Left renal pelvis (tissue), 4 donors: ENCODE measurements around the gene STX4. TPM values are rescaled to one million over a fixed set of nuclear protein-coding genes. Genes with fewer than 3 reads are reported as not detected.

Experiments used
- DNase-seq, 4 donors: peaks; one replicate each; pipeline ENCODE4 v3.0.0-alpha.2; 2013; ENCODE audit warnings: low read depth in 4 of 4, low spot score in 3 of 4
- polyA plus RNA-seq, 4 donors: library from polyadenylated mRNA; unstranded; fragments of 120-200 nt; gene quantifications; one replicate each; pipeline ENCODE4 v1.2.1, GENCODE V29; 2013; ENCODE audit not compliant: insufficient read length in 4 of 4

Gene STX4
- polyA plus RNA-seq, 4 donors = 29.1 to 48.6 (median 34.8) TPM

- DNase-seq = no peak
Measured at GRCh38 chr16:31082368-31083045, 49.1 kb downstream of the STX4 start.

GRCh38 chr16:31083081-31083480 is 49.7 kb downstream of the STX4 start:
- no peak for DNase-seq

- DNase-seq = no peak
Measured at GRCh38 chr16:31083556-31083955, 50.2 kb downstream of the STX4 start.

GRCh38 chr16:31083981-31084380 is 50.6 kb downstream of the STX4 start:
- DNase-seq = no peak

GRCh38 chr16:31084584-31085302 is 51.4 kb downstream of the STX4 start:
- DNase-seq = no peak

- no peak for DNase-seq
Measured at GRCh38 chr16:31085411-31085810, 52.1 kb downstream of the STX4 start.

- DNase-seq = no peak
Measured at GRCh38 chr16:31085873-31086628, 52.7 kb downstream of the STX4 start.

- DNase-seq = no peak
Measured at GRCh38 chr16:31086629-31086906, 53.2 kb downstream of the STX4 start.

- DNase-seq = no peak
Measured at GRCh38 chr16:31087481-31087880, 54.1 kb downstream of the STX4 start.

GRCh38 chr16:31087971-31088370 is 54.6 kb downstream of the STX4 start:
- no peak for DNase-seq

GRCh38 chr16:31088459-31089183 is 55.3 kb downstream of the STX4 start, which contains the start of gene PRSS53:
Gene PRSS53 (minus strand): TSS chr16:31088943. CDS start chr16:31088809, 134 bp downstream.
- DNase-seq = no peak

- DNase-seq = no peak
Measured at GRCh38 chr16:31089199-31089598, 55.8 kb downstream of the STX4 start.

Other genes with a start within 250 kb of the STX4 start
- gene ZNF629, start 246.4 kb upstream of the STX4 start, polyA plus RNA-seq = 10 to 100 TPM; 20.2 to 27.7 (median 27.0) TPM
- gene BCL7C, start 139.5 kb upstream of the STX4 start, polyA plus RNA-seq = 10 to 100 TPM; 35.3 to 51.7 (median 43.7) TPM
- gene CTF1, start 136.9 kb upstream of the STX4 start, polyA plus RNA-seq = 1 to 10 TPM; 6.9 to 8.8 (median 7.7) TPM
- gene FBXL19, start 110.0 kb upstream of the STX4 start, polyA plus RNA-seq = 10 to 100 TPM; 16.5 to 35.4 (median 18.3) TPM
- gene ORAI3, start 84.5 kb upstream of the STX4 start, polyA plus RNA-seq = 10 to 100 TPM; 13.1 to 18.7 (median 17.4) TPM
- 10 to 100 TPM; 15.2 to 20.7 (median 15.7) TPM for gene SETD1A, start 75.8 kb upstream of the STX4 start, polyA plus RNA-seq
- gene HSD3B7, start 48.4 kb upstream of the STX4 start, polyA plus RNA-seq = 10 to 100 TPM in 2 of 4 donors, 1 to 10 TPM in 2; 6.7 to 11.8 (median 8.9) TPM
- gene STX1B, start 22.9 kb upstream of the STX4 start, polyA plus RNA-seq = 1 to 10 TPM; 1.2 to 2.8 (median 2.2) TPM
- 1 to 10 TPM; 4.6 to 9.0 (median 5.7) TPM for gene ZNF668, start 40.7 kb downstream of the STX4 start, polyA plus RNA-seq
- 10 to 100 TPM; 10.3 to 15.0 (median 11.7) TPM for gene ZNF646, start 40.9 kb downstream of the STX4 start, polyA plus RNA-seq
- gene PRSS53, start 55.4 kb downstream of the STX4 start, polyA plus RNA-seq = 1 to 10 TPM in 3 of 4 donors, under 1 TPM in 1; 0.59 to 2.1 (median 1.1) TPM
- 10 to 100 TPM; 74.1 to 77.8 (median 76.9) TPM for gene VKORC1, start 61.2 kb downstream of the STX4 start, polyA plus RNA-seq
- 10 to 100 TPM; 30.1 to 46.3 (median 35.9) TPM for gene BCKDK, start 74.8 kb downstream of the STX4 start, polyA plus RNA-seq
- gene KAT8, start 84.1 kb downstream of the STX4 start, polyA plus RNA-seq = 10 to 100 TPM; 54.1 to 80.2 (median 62.6) TPM
- gene PRSS8, start 102.2 kb downstream of the STX4 start, polyA plus RNA-seq = 10 to 100 TPM in 3 of 4 donors, 1 to 10 TPM in 1; 2.1 to 70.6 (median 54.9) TPM
- 1 to 10 TPM in 2 of 4 donors, under 1 TPM in 2; 0.73 to 2.4 (median 1.5) TPM for gene PRSS36, start 116.5 kb downstream of the STX4 start, polyA plus RNA-seq
- gene FUS, start 146.6 kb downstream of the STX4 start, polyA plus RNA-seq = 100 to 1,000 TPM; 577 to 823 (median 699) TPM
- 10 to 100 TPM in 2 of 4 donors, 1 to 10 TPM in 2; 8.5 to 13.7 (median 10.9) TPM for gene PYCARD, start 169.2 kb downstream of the STX4 start, polyA plus RNA-seq
- under 1 TPM; 0.04 to 0.15 (median 0.11) TPM for gene TRIM72, start 180.6 kb downstream of the STX4 start, polyA plus RNA-seq
- not detected for gene PYDC1, start 183.6 kb downstream of the STX4 start, polyA plus RNA-seq
- 1 to 10 TPM; 1.3 to 5.4 (median 2.5) TPM for gene ITGAM, start 226.4 kb downstream of the STX4 start, polyA plus RNA-seq